ENCODE measurements around the gene MRNIP.
A peak's percentile ranks its signal among the peaks of the same experiment; 100 is the strongest.

The MRNIP gene

DNA sequence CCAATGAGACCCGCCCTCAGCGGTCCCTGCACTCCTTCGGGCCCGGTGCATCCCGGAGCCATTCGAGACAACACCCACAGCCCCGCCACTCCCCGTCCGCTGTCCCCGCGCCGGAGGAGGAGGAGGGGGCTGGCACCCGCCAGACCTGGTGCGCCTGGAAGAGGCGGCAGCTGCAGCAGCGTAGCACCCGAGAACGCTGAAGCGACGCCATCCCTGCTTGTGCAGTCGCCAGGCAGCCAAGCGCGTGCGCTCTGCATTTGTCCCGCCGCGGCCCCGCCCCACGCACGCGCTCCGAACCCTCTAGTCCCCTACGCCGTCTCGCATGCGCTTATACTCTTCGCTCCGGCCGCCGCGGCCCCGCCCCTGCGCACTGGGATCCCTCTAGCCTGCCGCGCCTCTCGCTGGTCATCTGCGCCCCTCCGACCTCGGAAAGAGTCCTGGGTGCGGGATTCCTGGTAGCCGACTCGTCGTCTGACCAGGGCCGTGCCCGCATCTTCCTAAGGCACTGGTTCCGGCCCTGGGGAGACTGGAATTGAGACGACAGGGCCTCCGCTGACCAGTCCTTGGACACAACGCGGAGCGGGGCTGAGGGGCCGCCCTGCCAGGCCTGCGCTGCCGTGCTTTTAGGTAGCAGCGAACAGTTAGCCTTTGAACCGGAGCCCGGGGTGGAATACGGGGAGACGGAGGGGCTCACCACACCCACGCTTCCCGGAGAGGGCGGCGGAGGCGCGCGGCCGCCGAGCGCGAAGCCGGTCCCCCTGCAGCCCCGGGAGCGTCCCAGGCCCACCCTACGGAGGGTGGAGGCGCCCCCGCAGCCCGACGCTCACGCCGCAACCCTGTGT lies at the start of gene MRNIP:
Gene MRNIP, minus strand, starts transcription at position 232 of the 842 bp plus-strand sequence. Its CDS starts 21 bp downstream, at position 211.
- peak within 1 kb of the TSS; percentile 88 for H3K4me3 ChIP-seq (ENCODE audit: low read depth, low read length)

DNA sequence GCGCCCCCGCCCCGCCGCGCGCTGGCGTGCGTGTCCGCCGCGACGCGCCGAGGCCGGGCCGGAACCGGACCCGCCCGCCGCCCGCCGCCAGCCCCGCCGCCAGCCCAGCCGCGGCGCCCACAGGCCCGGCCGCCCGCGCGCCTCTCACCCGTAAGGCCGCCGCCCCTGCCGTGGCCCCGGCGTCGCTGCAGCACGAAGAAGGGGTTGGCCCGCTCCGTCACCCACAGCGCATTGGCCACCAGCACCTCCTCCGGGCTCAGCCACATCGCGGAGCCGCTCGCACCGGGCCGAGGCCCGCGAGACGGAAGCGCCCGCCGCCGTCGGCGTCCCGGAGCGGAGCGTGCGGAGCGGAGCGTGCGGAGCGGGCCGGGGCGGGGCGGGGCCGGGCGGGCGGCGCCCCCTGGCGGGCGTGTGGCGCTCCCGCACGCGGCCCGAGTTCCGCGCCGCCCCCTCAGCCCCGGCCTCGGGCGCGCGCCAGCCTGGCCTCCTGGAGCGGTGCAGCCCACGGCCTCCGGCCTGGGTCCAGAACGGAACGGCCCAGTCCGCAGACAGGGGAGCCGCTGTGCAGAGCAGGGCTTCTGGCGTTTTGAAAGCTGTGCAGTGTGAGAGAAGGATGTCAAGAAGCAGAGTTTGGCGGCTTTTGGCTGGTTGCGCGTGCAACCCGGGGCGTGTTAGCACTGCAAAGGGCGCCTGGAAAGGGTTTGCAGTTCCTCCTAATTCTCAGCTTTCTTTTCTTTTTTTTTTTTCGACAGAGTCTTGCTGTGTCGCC lies 49.1 kb upstream of the MRNIP start, which contains the start of gene TBC1D9B:
Gene TBC1D9B, minus strand, starts transcription at position 342 of the 769 bp plus-strand sequence. Its CDS starts 76 bp downstream, at position 266.
- in situ Hi-C loops (cut with HindIII; ENCODE audit: low sequenced_read_pairs), result no loop called here
- H3K4me3 ChIP-seq (ENCODE audit: low read depth, low read length), result peak within 1 kb of the TSS; percentile 65
- no peak for DNase-seq (ENCODE audit: low read depth)
- peak; percentile 4 for TF ChIP-seq CTCF (IDR thresholded peaks at IDR 0.05; ENCODE audit: low read depth, low read length, missing control alignments)

More for the DNA sequence above, at the start of gene MRNIP:
- in situ Hi-C loops (cut with HindIII; ENCODE audit: low sequenced_read_pairs), result no loop called here
- no peak for TF ChIP-seq CTCF (IDR thresholded peaks at IDR 0.05; ENCODE audit: low read depth, low read length, missing control alignments)
- peak; percentile 74 for DNase-seq (ENCODE audit: low read depth)

DNA sequence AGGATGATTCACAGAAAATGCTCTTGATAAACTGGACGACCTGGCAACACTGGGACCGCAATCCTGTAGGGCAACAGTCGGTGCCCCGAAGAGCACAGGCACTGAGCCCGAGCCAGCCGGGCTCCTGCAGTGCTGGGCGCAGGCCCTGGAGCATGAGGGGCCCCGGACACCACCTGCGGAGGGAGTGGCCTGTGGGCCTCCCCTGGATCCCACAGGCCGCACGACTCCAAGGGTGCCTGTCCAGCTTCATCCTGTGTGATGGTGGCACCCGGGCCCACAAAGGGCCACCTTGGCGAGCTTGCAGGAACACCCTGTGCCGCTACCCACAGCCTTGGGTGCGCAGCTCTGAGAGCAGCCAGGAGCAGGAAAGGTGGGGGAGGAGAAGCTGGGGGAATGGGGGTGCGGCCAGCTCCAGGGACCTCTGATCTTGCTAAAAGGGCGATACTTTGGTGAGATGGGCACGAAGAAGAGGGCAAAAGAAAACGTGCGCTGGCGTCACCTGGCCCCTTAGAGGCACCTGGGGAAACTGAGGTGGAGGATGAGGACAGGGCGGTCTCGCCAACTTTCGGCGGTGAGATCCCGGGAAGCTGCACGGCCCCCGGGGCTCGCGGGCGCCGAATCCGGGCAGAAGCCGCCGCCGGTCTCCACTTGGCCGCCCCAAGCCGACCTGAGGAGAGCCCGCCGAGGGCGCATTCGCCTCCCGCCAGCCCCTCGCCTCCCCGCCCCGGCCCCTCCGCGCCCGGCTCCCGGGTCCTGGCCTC lies 48.4 kb upstream of the MRNIP start:
- no peak for DNase-seq (ENCODE audit: low read depth)
- TF ChIP-seq CTCF (IDR thresholded peaks at IDR 0.05; ENCODE audit: low read depth, low read length, missing control alignments), result no peak
- H3K4me3 ChIP-seq (ENCODE audit: low read depth, low read length), result peak overlapping the region; percentile 65
- in situ Hi-C loops (cut with HindIII; ENCODE audit: low sequenced_read_pairs), result no loop called here

- peak overlapping the region; percentile 65 for H3K4me3 ChIP-seq (ENCODE audit: low read depth, low read length)
- no peak for DNase-seq (ENCODE audit: low read depth)
- no peak for TF ChIP-seq CTCF (IDR thresholded peaks at IDR 0.05; ENCODE audit: low read depth, low read length, missing control alignments)
- in situ Hi-C loops (cut with HindIII; ENCODE audit: low sequenced_read_pairs), result no loop called here
Observed at GRCh38 chr5:179906294-179906794, 47.7 kb upstream of the MRNIP start.

GRCh38 chr5:179905161-179905560 lies 46.5 kb upstream of the MRNIP start:
- in situ Hi-C loops (cut with HindIII; ENCODE audit: low sequenced_read_pairs), result no loop called here
- no peak for DNase-seq (ENCODE audit: low read depth)
- TF ChIP-seq CTCF (IDR thresholded peaks at IDR 0.05; ENCODE audit: low read depth, low read length, missing control alignments), result no peak
- H3K4me3 ChIP-seq (ENCODE audit: low read depth, low read length), result no peak overlapping the region

Data from astrocyte of the cerebellum (primary cell).